ENCODE results near the gene PREPL.
"Not testable (repeated sequence)": the region's sequence is repeated elsewhere in the genome, so short reads cannot be mapped to it uniquely, and the experiment has no call there.

The PREPL gene

DNA sequence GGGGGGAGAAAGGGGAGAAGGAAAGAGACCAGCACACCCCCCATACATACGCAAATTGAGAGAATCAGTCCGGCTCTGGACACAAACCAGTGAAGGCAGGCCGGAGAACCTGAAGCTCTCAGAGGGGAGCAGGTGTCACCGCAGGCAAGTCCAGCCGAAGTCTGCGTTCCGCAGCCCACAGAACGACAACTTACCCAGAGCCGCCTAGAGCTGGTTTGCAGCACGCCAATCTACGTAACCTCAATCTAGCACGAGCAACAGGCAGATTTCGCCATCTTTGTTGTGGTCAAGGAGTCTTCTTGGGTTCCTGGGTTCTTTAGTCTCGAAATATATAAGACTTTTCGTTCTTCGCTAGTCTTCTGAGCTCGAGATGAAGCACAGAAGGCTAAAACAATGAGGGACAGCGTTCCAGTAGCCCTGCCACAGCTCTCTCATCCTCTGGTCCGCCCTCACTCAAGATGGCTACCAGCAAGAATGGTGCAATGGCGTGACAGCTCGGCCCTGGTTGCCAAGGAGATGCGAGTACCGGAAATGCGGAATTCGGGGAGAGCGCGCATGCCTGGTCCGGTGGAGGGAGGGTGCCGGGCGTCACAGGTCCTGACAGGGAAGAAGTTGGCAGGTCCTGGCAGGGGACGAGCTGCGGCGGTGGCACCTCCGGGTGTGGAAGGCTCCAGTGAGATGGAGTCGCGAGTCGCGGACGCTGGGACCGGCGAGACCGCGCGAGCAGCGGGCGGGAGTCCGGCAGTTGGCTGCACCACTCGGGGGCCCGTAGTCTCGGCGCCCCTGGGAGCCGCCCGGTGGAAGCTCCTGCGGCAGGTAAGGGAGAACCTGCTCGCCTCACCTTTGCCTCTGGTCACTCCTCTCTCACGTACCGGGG lies at the start of gene PREPL, which contains the start of gene CAMKMT:
Gene PREPL (minus strand): TSS at position 165 of the 877 bp plus-strand sequence. CDS start 15,152 bp downstream, outside the sequence.
Gene CAMKMT (plus strand): TSS at position 618 of the 877 bp plus-strand sequence.
- Mint-ChIP-seq H3K27ac (peak within 1 kb of the TSS; percentile 100), H3K4me1 (ENCODE audit: low read depth) (peaks cover 66% of the 10 kb centered on the region), H3K4me3 (peak within 1 kb of the TSS; percentile 100), H3K36me3 (ENCODE audit: low read depth) (peaks cover 13% of the 10 kb centered on the region), H3K9me3 (no peaks in the 10 kb centered on the region), H3K27me3 (no peaks in the 10 kb centered on the region)

DNA sequence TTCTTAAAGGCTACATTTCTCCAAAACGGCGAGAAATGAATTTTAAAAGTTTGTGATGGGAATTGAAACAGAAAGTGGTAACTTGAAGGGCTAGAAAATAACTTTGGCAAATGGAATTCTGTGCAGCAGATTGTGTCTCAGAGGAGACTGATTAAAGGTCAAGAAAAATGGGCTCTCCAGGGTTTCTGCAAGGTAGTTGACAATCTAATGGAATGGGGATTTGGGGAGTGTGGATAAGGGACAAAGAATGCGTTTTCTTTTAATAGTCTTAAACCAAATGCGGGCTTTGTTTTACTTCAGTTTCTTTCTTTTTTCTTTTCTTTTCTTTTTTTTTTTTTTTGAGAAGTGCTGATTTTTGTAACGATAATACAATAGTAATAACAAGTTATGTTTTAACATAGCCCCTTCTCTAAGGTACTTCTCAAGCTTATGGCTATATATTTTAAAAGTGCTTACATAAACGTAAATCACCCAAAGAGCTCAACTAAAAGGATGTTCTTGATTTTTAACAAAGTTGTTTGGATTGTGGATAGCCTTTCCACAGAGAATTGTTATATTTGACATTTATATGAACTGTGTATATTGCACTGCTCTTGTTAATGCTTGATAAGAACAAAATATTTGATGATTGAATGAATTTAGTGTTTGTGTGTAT lies 37.1 kb upstream of the PREPL start:
- peaks cover 3% of the 10 kb centered on the region for H3K36me3 Mint-ChIP-seq (ENCODE audit: low read depth)
- no peaks in the 10 kb centered on the region for H3K4me1 Mint-ChIP-seq (ENCODE audit: low read depth)
- no peaks in the 10 kb centered on the region for H3K9me3 Mint-ChIP-seq
- H3K4me3 Mint-ChIP-seq: no peak overlapping the region
- no peak overlapping the region for H3K27ac Mint-ChIP-seq
- H3K27me3 Mint-ChIP-seq: no peaks in the 10 kb centered on the region

DNA sequence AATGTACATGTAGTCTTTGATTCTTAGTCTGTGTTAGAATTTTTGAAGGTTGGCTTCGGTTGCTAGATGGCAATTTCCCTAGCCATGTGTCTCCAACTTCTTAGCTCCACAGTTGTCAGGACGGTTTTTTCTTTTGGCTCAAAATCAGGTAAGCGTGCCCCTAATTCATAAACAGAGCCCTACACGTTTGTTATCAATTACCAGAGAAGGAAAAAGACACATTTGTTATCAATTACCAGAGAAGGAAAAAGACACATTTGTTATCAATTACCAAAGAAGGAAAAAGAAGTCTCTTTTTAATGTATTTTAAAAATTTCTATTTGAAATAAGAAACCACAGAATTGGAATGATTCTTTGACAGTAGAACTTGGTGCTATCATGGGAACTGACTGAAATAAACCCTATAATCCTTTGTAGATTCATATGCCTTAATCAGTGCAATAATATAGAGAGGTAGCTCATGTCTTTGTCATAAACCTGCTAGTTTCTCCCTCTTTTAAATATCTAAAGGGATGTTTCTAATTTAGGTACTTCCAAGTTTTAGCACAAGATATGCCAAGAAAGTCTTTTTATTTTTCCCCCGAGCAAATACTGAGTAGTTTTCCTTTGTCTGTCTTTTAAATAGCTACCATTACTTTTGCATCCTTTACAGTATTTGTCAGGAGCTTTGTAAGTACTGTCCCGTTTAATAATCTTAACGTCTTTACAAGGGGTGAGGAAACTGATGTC lies 36.3 kb upstream of the PREPL start:
- no peak overlapping the region for H3K27ac Mint-ChIP-seq
- no peaks in the 10 kb centered on the region for H3K9me3 Mint-ChIP-seq
- H3K36me3 Mint-ChIP-seq (ENCODE audit: low read depth): peaks cover 3% of the 10 kb centered on the region
- no peak overlapping the region for H3K4me3 Mint-ChIP-seq
- no peaks in the 10 kb centered on the region for H3K27me3 Mint-ChIP-seq
- no peaks in the 10 kb centered on the region for H3K4me1 Mint-ChIP-seq (ENCODE audit: low read depth)

DNA sequence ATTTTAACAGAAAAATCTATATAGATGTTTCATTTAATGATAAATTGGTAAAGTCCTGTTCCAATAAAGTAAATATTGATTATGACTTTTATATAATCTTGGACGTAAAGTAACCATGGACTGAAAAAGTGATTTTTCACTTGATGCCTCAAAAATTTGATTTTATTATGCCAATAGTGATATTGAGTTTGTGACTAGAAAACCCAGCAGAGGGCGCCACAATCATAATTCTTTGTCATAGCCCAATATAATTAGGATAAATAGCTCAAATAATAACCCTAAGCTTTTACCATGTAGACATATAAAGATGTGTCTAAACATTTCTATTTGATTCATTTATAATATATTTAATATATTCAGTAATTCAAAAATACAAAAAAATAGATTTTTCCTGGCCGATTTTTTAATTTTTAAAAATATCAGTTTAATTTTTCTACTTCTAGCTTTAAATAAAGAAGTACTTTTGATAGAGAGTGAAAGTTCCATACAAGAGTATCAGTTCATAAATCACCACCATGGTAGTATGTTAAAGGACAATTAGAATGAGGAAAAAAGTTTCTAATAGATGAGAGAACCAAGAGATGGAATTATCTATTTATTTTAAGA lies 31.1 kb upstream of the PREPL start:
- Mint-ChIP-seq H3K27me3 (no peaks in the 10 kb centered on the region), H3K4me1 (ENCODE audit: low read depth) (no peaks in the 10 kb centered on the region), H3K27ac (no peak overlapping the region), H3K36me3 (ENCODE audit: low read depth) (no peaks in the 10 kb centered on the region), H3K4me3 (no peak overlapping the region), H3K9me3 (no peaks in the 10 kb centered on the region)

DNA sequence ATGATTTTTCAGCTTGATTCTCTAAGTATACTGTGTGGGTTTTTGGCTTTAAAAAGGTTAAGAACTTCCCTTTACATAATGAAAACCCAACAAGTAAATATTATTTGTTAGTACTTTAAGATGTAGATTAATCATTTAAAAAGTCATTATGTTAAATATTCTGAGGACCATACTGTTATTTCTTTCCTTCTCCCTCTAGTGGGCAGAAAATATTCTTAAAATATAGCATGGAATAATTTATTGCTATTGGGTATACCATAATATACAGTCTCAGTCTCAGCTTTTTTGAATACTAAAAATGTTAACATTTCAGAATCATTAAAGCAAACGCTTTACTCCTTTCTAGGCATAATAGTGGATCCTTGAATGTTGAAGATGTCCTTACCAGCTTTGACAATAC lies 28.6 kb upstream of the PREPL start:
- Mint-ChIP-seq H3K9me3 (peaks cover 7% of the 10 kb centered on the region), H3K27ac (no peak overlapping the region), H3K27me3 (no peaks in the 10 kb centered on the region), H3K4me3 (no peak overlapping the region), H3K36me3 (ENCODE audit: low read depth) (peaks cover 3% of the 10 kb centered on the region), H3K4me1 (ENCODE audit: low read depth) (no peaks in the 10 kb centered on the region)

DNA sequence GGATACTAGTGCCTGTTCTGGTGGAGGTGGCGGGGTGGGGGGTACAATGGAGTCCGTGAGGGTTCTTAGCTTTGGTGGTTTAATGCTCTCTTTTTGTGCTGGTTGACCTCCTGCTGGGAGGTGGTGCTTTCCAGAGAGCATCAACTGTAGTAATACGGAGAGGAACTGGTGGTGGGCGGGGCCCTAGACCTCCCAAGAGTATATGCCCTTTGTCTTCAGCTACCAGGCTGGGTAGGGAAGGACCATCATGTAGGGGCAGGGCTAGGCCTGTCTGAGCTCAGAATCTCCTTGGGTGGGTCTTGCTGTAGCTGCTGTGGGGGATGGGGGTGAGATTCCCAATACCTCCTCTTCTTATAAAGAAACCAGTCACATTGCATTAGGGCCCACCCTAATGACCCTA lies 27.6 kb upstream of the PREPL start:
- Mint-ChIP-seq H3K9me3 (peaks cover 7% of the 10 kb centered on the region), H3K4me3 (no peak overlapping the region), H3K27me3 (no peaks in the 10 kb centered on the region), H3K27ac (no peak overlapping the region), H3K36me3 (ENCODE audit: low read depth) (peaks cover 13% of the 10 kb centered on the region), H3K4me1 (ENCODE audit: low read depth) (no peaks in the 10 kb centered on the region)

DNA sequence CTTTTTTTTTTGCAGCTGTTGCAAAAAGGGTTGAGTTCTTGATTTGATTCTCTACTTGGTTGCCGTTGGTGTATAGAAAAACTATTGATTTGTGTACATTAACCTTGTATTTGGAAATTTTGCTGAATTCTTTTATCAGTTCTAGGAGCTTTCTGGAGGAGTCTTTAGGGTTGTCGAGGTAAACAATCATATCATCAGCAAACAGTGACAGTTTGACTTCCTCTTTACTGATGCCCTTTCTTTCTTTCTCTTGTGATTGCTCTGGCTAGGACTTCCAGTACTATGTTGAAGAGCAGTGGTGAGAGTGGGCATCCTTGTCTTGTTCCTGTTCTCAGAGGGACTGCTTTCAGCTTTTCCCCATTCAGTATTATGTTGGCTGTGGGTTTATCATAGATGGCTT lies 23.9 kb upstream of the PREPL start:
- H3K27ac Mint-ChIP-seq; H3K27me3 Mint-ChIP-seq; H3K4me3 Mint-ChIP-seq; H3K9me3 Mint-ChIP-seq; H3K4me1 Mint-ChIP-seq (ENCODE audit: low read depth): not testable (repeated sequence)
- peaks cover 27% of the 10 kb centered on the region for H3K36me3 Mint-ChIP-seq (ENCODE audit: low read depth)

DNA sequence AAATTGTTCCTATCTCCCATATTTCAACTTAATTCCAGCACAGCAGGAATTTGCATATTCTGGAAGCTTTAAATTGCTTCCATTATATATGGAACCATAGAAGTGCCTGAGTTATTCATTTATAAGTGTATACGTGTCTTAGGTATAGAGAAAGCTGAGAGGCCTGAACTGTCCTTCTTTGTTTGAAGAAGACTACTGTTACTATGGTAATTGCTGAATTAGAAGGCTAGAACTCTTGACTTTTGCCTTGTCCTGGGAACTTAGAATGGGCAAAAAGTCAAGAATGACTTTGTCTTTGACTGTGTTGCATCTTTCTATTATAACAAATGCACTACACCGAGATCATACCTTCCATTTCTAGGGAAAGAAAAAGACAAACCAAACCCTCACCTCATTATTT lies 16.2 kb upstream of the PREPL start:
- no peaks in the 10 kb centered on the region for H3K27me3 Mint-ChIP-seq
- H3K9me3 Mint-ChIP-seq: no peaks in the 10 kb centered on the region
- no peaks in the 10 kb centered on the region for H3K4me1 Mint-ChIP-seq (ENCODE audit: low read depth)
- no peak overlapping the region for H3K4me3 Mint-ChIP-seq
- peaks cover 37% of the 10 kb centered on the region for H3K36me3 Mint-ChIP-seq (ENCODE audit: low read depth)
- H3K27ac Mint-ChIP-seq: no peak overlapping the region

DNA sequence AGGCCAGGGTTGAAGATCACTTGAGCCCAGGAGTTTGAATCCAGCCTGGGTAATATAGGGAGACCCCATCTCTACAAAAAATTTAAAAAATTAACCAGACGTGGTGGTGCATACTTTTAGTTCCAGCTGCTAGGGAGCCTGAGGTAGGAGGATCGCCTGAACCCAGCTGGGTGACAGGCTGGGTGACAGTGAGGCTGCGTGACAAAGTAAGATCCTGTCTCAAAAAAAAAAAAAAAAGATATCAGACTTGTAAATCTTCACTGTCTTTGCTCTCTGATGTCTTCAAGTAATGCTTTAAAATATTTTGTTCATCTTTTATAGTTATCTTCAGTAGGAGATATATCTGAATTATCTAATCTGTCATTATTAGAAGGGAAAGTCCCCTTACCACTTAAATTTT lies 11.0 kb upstream of the PREPL start:
- peaks cover 28% of the 10 kb centered on the region for H3K36me3 Mint-ChIP-seq (ENCODE audit: low read depth)
- no peaks in the 10 kb centered on the region for H3K27me3 Mint-ChIP-seq
- H3K4me1 Mint-ChIP-seq (ENCODE audit: low read depth): peaks cover 10% of the 10 kb centered on the region
- no peaks in the 10 kb centered on the region for H3K9me3 Mint-ChIP-seq
- H3K27ac Mint-ChIP-seq: no peak overlapping the region
- no peak overlapping the region for H3K4me3 Mint-ChIP-seq

DNA sequence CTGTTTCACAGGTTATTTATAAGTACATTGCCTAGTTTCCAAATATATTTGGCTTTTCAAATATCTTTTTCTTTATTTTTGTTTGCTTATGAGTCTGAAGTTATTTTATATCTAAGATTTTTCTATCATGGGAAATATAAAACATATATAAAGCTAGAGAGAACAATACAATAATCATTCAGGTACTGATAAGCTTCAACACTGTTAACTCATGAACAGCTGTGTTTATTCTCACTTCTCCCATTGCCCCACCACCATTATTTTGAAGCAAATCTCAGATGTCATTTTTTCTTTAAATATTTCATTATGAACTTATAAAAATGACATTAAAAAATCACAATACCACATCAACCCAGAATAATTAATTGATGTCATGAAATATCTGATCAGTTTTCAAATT lies 10.2 kb upstream of the PREPL start:
- H3K4me1 Mint-ChIP-seq (ENCODE audit: low read depth): peaks cover 10% of the 10 kb centered on the region
- no peak overlapping the region for H3K27ac Mint-ChIP-seq
- H3K4me3 Mint-ChIP-seq: no peak overlapping the region
- H3K27me3 Mint-ChIP-seq: no peaks in the 10 kb centered on the region
- peaks cover 24% of the 10 kb centered on the region for H3K36me3 Mint-ChIP-seq (ENCODE audit: low read depth)
- H3K9me3 Mint-ChIP-seq: no peaks in the 10 kb centered on the region

DNA sequence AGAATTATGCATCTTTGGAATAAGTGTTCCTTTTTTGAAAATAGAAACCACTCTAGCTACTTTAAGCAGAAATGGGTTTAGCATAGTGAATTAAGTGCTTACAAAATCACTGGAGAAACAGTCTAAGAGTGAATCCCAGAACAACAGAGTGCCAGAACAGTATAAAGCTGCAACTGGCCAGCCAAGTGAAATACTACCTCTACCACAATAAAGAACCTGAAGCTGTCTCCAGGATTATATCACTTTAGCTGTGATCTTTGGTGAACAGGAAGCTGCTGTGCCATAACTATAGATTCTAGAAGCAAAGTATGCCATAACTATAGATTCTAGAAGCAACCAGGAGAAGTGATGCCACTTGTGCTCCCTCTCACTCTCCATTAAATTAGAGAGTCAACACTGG lies 8.1 kb upstream of the PREPL start:
- H3K36me3 Mint-ChIP-seq (ENCODE audit: low read depth): peaks cover 29% of the 10 kb centered on the region
- H3K27me3 Mint-ChIP-seq: no peaks in the 10 kb centered on the region
- H3K4me3 Mint-ChIP-seq: no peak overlapping the region
- H3K9me3 Mint-ChIP-seq: no peaks in the 10 kb centered on the region
- H3K27ac Mint-ChIP-seq: no peak overlapping the region
- H3K4me1 Mint-ChIP-seq (ENCODE audit: low read depth): peaks cover 25% of the 10 kb centered on the region

DNA sequence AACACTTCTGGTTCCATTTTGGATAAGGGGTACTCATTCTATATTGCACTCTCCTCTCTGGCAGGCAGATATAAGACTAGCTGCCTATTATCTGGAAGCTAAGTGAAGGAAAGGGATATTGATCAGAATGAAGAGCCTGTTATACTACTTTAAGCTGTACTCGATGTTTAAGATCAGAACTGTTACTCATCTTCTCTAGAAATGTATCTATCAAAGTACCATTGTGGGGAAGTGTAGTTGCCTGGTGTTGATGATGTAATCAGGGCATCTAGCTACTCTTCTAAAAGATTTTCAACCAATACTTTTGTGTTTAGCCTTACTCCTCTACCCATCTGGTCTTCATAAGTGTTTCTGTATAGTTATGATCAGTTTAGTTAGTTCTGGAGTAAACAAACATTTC lies 6.3 kb upstream of the PREPL start:
- Mint-ChIP-seq H3K4me3 (no peak overlapping the region), H3K36me3 (ENCODE audit: low read depth) (peaks cover 13% of the 10 kb centered on the region), H3K4me1 (ENCODE audit: low read depth) (peaks cover 35% of the 10 kb centered on the region), H3K9me3 (no peaks in the 10 kb centered on the region), H3K27me3 (no peaks in the 10 kb centered on the region), H3K27ac (no peak overlapping the region)

DNA sequence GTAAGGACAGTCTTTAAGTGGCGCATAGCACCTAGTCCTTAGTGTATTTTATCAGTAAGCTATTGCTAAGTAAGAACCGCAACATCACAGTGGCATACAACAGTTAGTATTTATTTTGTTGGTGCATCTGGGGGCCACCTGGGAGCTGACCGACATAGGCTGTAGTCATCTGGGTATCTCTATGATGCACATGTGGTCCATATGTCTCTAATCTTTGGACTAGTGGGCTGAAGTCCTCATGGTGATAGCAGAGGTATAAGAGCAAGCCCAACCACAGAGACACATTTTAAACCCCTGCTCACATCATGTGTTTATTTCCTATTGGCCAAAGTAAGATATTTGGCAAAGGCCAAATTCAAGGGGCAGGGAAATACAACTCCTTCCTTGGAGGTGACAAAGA lies 3.3 kb upstream of the PREPL start:
- H3K27me3 Mint-ChIP-seq: no peaks in the 10 kb centered on the region
- H3K4me1 Mint-ChIP-seq (ENCODE audit: low read depth): peaks cover 50% of the 10 kb centered on the region
- H3K36me3 Mint-ChIP-seq (ENCODE audit: low read depth): peaks cover 12% of the 10 kb centered on the region
- no peak overlapping the region for H3K4me3 Mint-ChIP-seq
- no peak overlapping the region for H3K27ac Mint-ChIP-seq
- H3K9me3 Mint-ChIP-seq: no peaks in the 10 kb centered on the region

DNA sequence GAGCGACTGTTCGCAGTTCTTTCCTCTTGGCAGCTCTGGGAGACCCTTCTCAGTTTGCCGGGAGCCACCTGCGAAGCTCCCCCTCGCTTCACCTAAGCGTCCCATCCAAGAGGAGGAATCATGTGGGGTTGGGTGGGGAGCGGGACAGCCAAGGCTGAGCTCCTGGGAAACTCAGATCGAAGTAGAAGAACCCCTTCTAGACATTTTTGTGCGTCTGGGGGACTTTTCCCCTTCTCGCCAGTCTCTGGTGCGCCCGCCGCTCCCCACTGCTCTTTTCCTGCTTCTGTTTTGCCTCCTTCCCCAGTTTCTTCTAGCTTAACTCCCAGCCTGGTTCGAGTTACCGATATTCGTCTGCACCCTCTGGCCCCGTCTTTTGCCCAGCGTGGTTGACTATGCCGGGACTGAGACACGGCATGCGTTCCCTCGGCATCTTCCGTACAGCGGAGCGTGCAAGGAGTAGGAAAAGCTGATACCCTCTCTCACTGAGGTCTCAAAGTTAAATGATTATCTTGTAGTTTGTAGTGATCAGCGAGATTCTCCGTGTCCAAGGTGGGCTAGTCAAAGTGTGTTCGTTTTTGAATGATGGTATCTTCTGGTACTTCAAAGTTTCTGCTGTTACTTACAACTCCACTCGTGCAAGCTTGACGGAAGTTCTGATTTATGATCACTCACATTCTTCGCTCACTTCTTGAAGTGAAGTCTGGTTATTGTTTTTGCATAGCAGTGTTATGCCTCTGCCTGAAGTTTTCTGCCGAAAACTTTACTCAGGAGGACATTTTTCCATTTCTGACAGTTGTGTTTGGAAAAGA lies 1.1 kb upstream of the PREPL start:
- peaks cover 62% of the 10 kb centered on the region for H3K4me1 Mint-ChIP-seq (ENCODE audit: low read depth)
- H3K27me3 Mint-ChIP-seq: no peaks in the 10 kb centered on the region
- no peaks in the 10 kb centered on the region for H3K9me3 Mint-ChIP-seq
- H3K4me3 Mint-ChIP-seq: peak overlapping the region; percentile 100
- peak overlapping the region; percentile 99 for H3K27ac Mint-ChIP-seq
- peaks cover 14% of the 10 kb centered on the region for H3K36me3 Mint-ChIP-seq (ENCODE audit: low read depth)

Data from stimulated activated naive CD8-positive, alpha-beta T cell treated with anti-CD3 and anti-CD28 coated beads, Interleukin-15, Interleukin-2, amounts not matched to agents 100 ng/mL and 50 ng/mL, for 24 hours (primary cell).